Measurements from ENCODE around the gene ATRN. TPM values are rescaled to one million over a fixed set of nuclear protein-coding genes. Genes with fewer than 3 reads are reported as not detected.

Gene ATRN
- total RNA-seq, 2 experiments from 2014 or later, result 5.1 TPM

GRCh38 chr20:3449319-3449718 is 21.5 kb upstream of the ATRN start:
- Mint-ChIP-seq H3K4me3 (no peak overlapping the region), H3K27me3 (ENCODE audit: low read depth) (no peaks in the 10 kb centered on the region), H3K4me1 (ENCODE audit: low read depth) (no peaks in the 10 kb centered on the region), H3K9me3 (no peaks in the 10 kb centered on the region), H3K27ac (no peak overlapping the region), H3K36me3 (ENCODE audit: low read depth) (no peaks in the 10 kb centered on the region)
- CTCF ChIA-PET, result no interaction called here
- intact Hi-C loops (cut with micrococcal nuclease), result no loop called here
- no peak for DNase-seq

- Mint-ChIP-seq H3K36me3 (ENCODE audit: low read depth) (no peaks in the 10 kb centered on the region), H3K4me1 (ENCODE audit: low read depth) (no peaks in the 10 kb centered on the region), H3K27me3 (ENCODE audit: low read depth) (no peaks in the 10 kb centered on the region), H3K9me3 (no peaks in the 10 kb centered on the region), H3K4me3 (no peak overlapping the region), H3K27ac (no peak overlapping the region)
- DNase-seq, result no peak
- intact Hi-C loops (cut with micrococcal nuclease), result no loop called here
- CTCF ChIA-PET, result no interaction called here
Observed at GRCh38 chr20:3452136-3452535, 18.7 kb upstream of the ATRN start.

- intact Hi-C loops (cut with micrococcal nuclease), result no loop called here
- Mint-ChIP-seq H3K27ac (no peak overlapping the region), H3K9me3 (no peaks in the 10 kb centered on the region), H3K36me3 (ENCODE audit: low read depth) (no peaks in the 10 kb centered on the region), H3K4me1 (ENCODE audit: low read depth) (no peaks in the 10 kb centered on the region), H3K4me3 (no peak overlapping the region), H3K27me3 (ENCODE audit: low read depth) (no peaks in the 10 kb centered on the region)
- DNase-seq, result no peak
- CTCF ChIA-PET, result no interaction called here
Observed at GRCh38 chr20:3452690-3453089, 18.1 kb upstream of the ATRN start.

- Mint-ChIP-seq H3K27me3 (ENCODE audit: low read depth) (no peaks in the 10 kb centered on the region), H3K9me3 (no peaks in the 10 kb centered on the region), H3K36me3 (ENCODE audit: low read depth) (no peaks in the 10 kb centered on the region), H3K27ac (no peak overlapping the region), H3K4me1 (ENCODE audit: low read depth) (no peaks in the 10 kb centered on the region), H3K4me3 (no peak overlapping the region)
- no peak for DNase-seq
- CTCF ChIA-PET, result no interaction called here
- intact Hi-C loops (cut with micrococcal nuclease), result no loop called here
Observed at GRCh38 chr20:3454831-3455230, 16.0 kb upstream of the ATRN start.

GRCh38 chr20:3456648-3457047 is 14.2 kb upstream of the ATRN start:
- intact Hi-C loops (cut with micrococcal nuclease), result no loop called here
- Mint-ChIP-seq H3K27me3 (ENCODE audit: low read depth) (no peaks in the 10 kb centered on the region), H3K9me3 (no peaks in the 10 kb centered on the region), H3K27ac (no peak overlapping the region), H3K4me1 (ENCODE audit: low read depth) (no peaks in the 10 kb centered on the region), H3K36me3 (ENCODE audit: low read depth) (no peaks in the 10 kb centered on the region), H3K4me3 (no peak overlapping the region)
- CTCF ChIA-PET, result no interaction called here
- no peak for DNase-seq

GRCh38 chr20:3459881-3460307 is 10.9 kb upstream of the ATRN start:
- CTCF ChIA-PET, result no interaction called here
- Mint-ChIP-seq H3K27me3 (ENCODE audit: low read depth) (no peaks in the 10 kb centered on the region), H3K4me1 (ENCODE audit: low read depth) (no peaks in the 10 kb centered on the region), H3K9me3 (no peaks in the 10 kb centered on the region), H3K36me3 (ENCODE audit: low read depth) (no peaks in the 10 kb centered on the region), H3K4me3 (no peak overlapping the region), H3K27ac (no peak overlapping the region)
- no peak for DNase-seq
- intact Hi-C loops (cut with micrococcal nuclease), result no loop called here

- Mint-ChIP-seq H3K4me1 (ENCODE audit: low read depth) (no peaks in the 10 kb centered on the region), H3K4me3 (no peak overlapping the region), H3K27me3 (ENCODE audit: low read depth) (no peaks in the 10 kb centered on the region), H3K27ac (no peak overlapping the region), H3K9me3 (no peaks in the 10 kb centered on the region), H3K36me3 (ENCODE audit: low read depth) (no peaks in the 10 kb centered on the region)
- no peak for DNase-seq
- intact Hi-C loops (cut with micrococcal nuclease), result no loop called here
- CTCF ChIA-PET, result no interaction called here
Observed at GRCh38 chr20:3461211-3461771, 9.5 kb upstream of the ATRN start.

GRCh38 chr20:3461911-3462677 is 8.7 kb upstream of the ATRN start:
- DNase-seq, result no peak
- Mint-ChIP-seq H3K4me1 (ENCODE audit: low read depth) (no peaks in the 10 kb centered on the region), H3K27me3 (ENCODE audit: low read depth) (no peaks in the 10 kb centered on the region), H3K27ac (no peak overlapping the region), H3K9me3 (no peaks in the 10 kb centered on the region), H3K4me3 (no peak overlapping the region), H3K36me3 (ENCODE audit: low read depth) (no peaks in the 10 kb centered on the region)
- intact Hi-C loops (cut with micrococcal nuclease), result no loop called here
- CTCF ChIA-PET, result interaction anchor here (0.6 kb wide), 1 partner anchor 314 kb away, joined by 3 read pairs; no protein-coding TSS in a partner anchor

- DNase-seq, result no peak
- Mint-ChIP-seq H3K4me1 (ENCODE audit: low read depth) (no peaks in the 10 kb centered on the region), H3K9me3 (no peaks in the 10 kb centered on the region), H3K27me3 (ENCODE audit: low read depth) (no peaks in the 10 kb centered on the region), H3K4me3 (no peak overlapping the region), H3K36me3 (ENCODE audit: low read depth) (no peaks in the 10 kb centered on the region), H3K27ac (no peak overlapping the region)
- CTCF ChIA-PET, result no interaction called here
- intact Hi-C loops (cut with micrococcal nuclease), result no loop called here
Observed at GRCh38 chr20:3464166-3464565, 6.7 kb upstream of the ATRN start.

GRCh38 chr20:3465301-3465700 is 5.5 kb upstream of the ATRN start:
- H3K27me3 Mint-ChIP-seq (ENCODE audit: low read depth), result no peaks in the 10 kb centered on the region
- no peaks in the 10 kb centered on the region for H3K4me1 Mint-ChIP-seq (ENCODE audit: low read depth)
- H3K36me3 Mint-ChIP-seq (ENCODE audit: low read depth), result no peaks in the 10 kb centered on the region
- H3K9me3 Mint-ChIP-seq, result no peaks in the 10 kb centered on the region
- CTCF ChIA-PET, result interaction anchor here (0.5 kb wide), 1 partner anchor 71 kb away, joined by 4 read pairs; no protein-coding TSS in a partner anchor
- intact Hi-C loops (cut with micrococcal nuclease), result no loop called here
- no peak overlapping the region for H3K27ac Mint-ChIP-seq
- H3K4me3 Mint-ChIP-seq, result no peak overlapping the region
- no peak for DNase-seq

- DNase-seq, result no peak
- intact Hi-C loops (cut with micrococcal nuclease), result loop anchor here (2.0 to 5.0 kb wide), 3 partner anchors 61 to 1342 kb away; partner anchors contain the start of genes FASTKD5 and UBOX5
- peaks cover 1% of the 10 kb centered on the region for H3K36me3 Mint-ChIP-seq (ENCODE audit: low read depth)
- no peaks in the 10 kb centered on the region for H3K9me3 Mint-ChIP-seq
- H3K27me3 Mint-ChIP-seq (ENCODE audit: low read depth), result no peaks in the 10 kb centered on the region
- peak overlapping the region; percentile 86 for H3K4me3 Mint-ChIP-seq
- peaks cover 29% of the 10 kb centered on the region for H3K4me1 Mint-ChIP-seq (ENCODE audit: low read depth)
- H3K27ac Mint-ChIP-seq, result no peak overlapping the region
- CTCF ChIA-PET, result interaction anchor here (0.5 kb wide), 1 partner anchor 1957 kb away, joined by 3 read pairs; no protein-coding TSS in a partner anchor
Observed at GRCh38 chr20:3470208-3470626, 601 bp upstream of the ATRN start.

GRCh38 chr20:3471397-3472021 is 691 bp downstream of the ATRN start:
- Mint-ChIP-seq H3K4me1 (ENCODE audit: low read depth) (peaks cover 29% of the 10 kb centered on the region), H3K27me3 (ENCODE audit: low read depth) (no peaks in the 10 kb centered on the region), H3K9me3 (no peaks in the 10 kb centered on the region), H3K27ac (no peak overlapping the region), H3K4me3 (peak overlapping the region; percentile 86), H3K36me3 (ENCODE audit: low read depth) (peaks cover 1% of the 10 kb centered on the region)
- DNase-seq, result peak; percentile 10
- intact Hi-C loops (cut with micrococcal nuclease), result loop anchor here (2.0 to 5.0 kb wide), 3 partner anchors 63 to 1341 kb away; partner anchors contain the start of genes FASTKD5 and UBOX5
- CTCF ChIA-PET, result no interaction called here
